HCT116 (cell line): ENCODE results near the gene XKR7.

Experiments
- CTCF ChIP-seq, 3 experiments: fragments of 200-600 bp in 1 of 3; sonication (generic) in 1 of 3; IDR thresholded peaks in 2 of 3; conservative IDR thresholded peaks in 1 of 3; 2 replicates each; pipeline ENCODE4 v1.5.1; 2012 to 2017; ENCODE audit warnings: low read depth in 2 of 3, low read length in 2 of 3, antibody characterized with exemption in 1 of 3, borderline replicate concordance in 1 of 3, control low read depth in 1 of 3, mild to moderate bottlenecking in 1 of 3, mixed read lengths in 1 of 3, mixed run types in 1 of 3, moderate library complexity in 1 of 3; ENCODE audit not compliant: insufficient read depth in 1 of 3
- ELF1 ChIP-seq: IDR thresholded peaks from 2 replicates; pipeline ENCODE4 v1.6.1; 2012; ENCODE audit warnings: low read depth, borderline replicate concordance
- EZH2 ChIP-seq: fragments of 200-600 bp; sonication (generic); IDR thresholded peaks from 2 replicates; pipeline ENCODE4 v1.6.1; 2017; ENCODE audit warnings: antibody characterized with exemption, mixed run types
- EZH2phosphoT487 ChIP-seq: fragments of 200-600 bp; IDR thresholded peaks from 2 replicates; pipeline ENCODE4 v1.6.1; 2018; ENCODE audit warnings: antibody characterized with exemption, borderline replicate concordance
- POLR2A ChIP-seq: IDR thresholded peaks from 2 replicates; pipeline ENCODE4 v1.7.0; 2011; ENCODE audit warnings: borderline replicate concordance; ENCODE audit not compliant: insufficient read depth, insufficient read length; ENCODE audit errors: extremely low read depth
- POLR2AphosphoS5 ChIP-seq: IDR thresholded peaks from 2 replicates; pipeline ENCODE4 v1.6.1; 2011; ENCODE audit warnings: mild to moderate bottlenecking, low read depth, low read length, moderate library complexity
- REST ChIP-seq: IDR thresholded peaks from 2 replicates; pipeline ENCODE4 v1.6.1; 2012; ENCODE audit warnings: low read depth
- ZNF274 ChIP-seq: fragments of 200-500 bp; sonication (Bioruptor generic); IDR thresholded peaks from 2 replicates; pipeline ENCODE4 v1.6.1; 2014; ENCODE audit warnings: mild to moderate bottlenecking, low read depth, low read length, inconsistent platforms

- no peak for TF ChIP-seq CTCF (IDR thresholded peaks at IDR 0.05 in 2 of 3, conservative IDR thresholded peaks at IDR 0.05 in 1 of 3; ENCODE audit: borderline replicate concordance in 1 of 3, insufficient read depth in 1 of 3, low read depth in 2 of 3, low read length in 2 of 3)
- TF ChIP-seq ZNF274: no peak
- TF ChIP-seq EZH2phosphoT487: no peak
- no peak for TF ChIP-seq EZH2
- TF ChIP-seq REST: no peak
- TF ChIP-seq ELF1: no peak
- no peak for TF ChIP-seq POLR2AphosphoS5
- TF ChIP-seq POLR2A: no peak
Observed at GRCh38 chr20:32010101-32010500, 42.1 kb downstream of the XKR7 start, which contains the start of gene CCM2L.
